ENCODE measurements around the gene TUT1. TPM values are rescaled to one million over a fixed set of nuclear protein-coding genes. Genes with fewer than 3 reads are reported as not detected.
A peak's percentile ranks its signal among the peaks of the same experiment; 100 is the strongest.

TUT1 gene
- total RNA-seq, 2 donors from 2014 or later = 32.8 to 36.8 TPM

DNA sequence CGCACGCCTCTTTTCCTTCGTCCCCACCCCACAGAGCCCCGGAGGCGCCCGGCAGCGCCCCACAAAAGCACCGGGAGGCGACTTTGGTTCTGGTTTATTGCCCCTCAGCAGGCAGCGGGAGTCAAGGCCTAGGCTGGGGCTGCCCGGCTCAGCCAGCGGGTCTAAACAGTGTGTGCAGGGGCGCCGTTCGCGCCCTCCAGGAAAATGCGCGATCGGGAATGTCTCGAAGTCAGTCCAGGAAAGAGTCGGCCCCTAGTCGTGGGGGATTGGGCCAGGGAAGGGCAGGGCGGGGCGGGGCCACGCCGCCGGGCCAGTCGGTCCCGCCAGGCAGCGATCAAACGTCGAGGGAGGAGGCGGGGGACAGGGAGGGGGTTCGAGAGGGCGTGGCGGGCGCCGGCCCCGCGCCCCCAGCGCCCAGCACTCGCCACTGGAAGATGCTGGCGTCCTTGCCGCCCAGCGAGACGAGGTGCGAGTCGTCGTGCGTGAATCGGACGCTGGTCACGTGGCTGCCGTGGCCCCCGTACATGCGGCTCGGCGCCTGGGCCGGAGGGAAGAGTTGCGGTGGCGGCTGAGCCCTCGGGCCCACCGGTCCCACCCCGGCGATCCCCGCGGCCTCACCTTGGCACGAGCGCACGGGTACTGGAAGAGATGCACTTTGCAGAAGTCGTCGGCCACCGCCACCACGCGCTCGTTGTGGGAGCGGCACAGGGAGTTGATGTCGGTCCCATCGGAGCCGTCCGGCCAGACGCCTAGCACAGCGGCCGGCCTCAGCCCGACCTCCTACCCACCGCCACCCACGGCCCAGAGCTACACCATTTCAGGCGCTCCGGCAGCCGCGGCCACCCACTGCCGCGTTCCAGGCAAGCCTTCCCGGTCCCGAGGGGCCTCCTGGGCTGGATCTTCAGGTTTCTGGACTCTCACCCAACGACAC is 11.1 kb upstream of the TUT1 start:
- no peaks in the 10 kb centered on the region for H3K27me3 Mint-ChIP-seq (ENCODE audit: low read depth)
- peak in 1 of 2 donors; percentile 37 for DNase-seq
- ATAC-seq (replicated peaks in 1 of 2) = no peak
- no peaks in the 10 kb centered on the region for H3K9me3 Mint-ChIP-seq
- peak overlapping the region; percentile 73 for H3K27ac Mint-ChIP-seq
- peak overlapping the region; percentile 93 to 98 for H3K4me3 Mint-ChIP-seq
- peaks cover 52% of the 10 kb centered on the region for H3K4me1 Mint-ChIP-seq (ENCODE audit: low read depth)
- H3K36me3 Mint-ChIP-seq (ENCODE audit: insufficient read depth in 2 of 2) = peaks cover 25 to 46% of the 10 kb centered on the region in 2 donors

DNA sequence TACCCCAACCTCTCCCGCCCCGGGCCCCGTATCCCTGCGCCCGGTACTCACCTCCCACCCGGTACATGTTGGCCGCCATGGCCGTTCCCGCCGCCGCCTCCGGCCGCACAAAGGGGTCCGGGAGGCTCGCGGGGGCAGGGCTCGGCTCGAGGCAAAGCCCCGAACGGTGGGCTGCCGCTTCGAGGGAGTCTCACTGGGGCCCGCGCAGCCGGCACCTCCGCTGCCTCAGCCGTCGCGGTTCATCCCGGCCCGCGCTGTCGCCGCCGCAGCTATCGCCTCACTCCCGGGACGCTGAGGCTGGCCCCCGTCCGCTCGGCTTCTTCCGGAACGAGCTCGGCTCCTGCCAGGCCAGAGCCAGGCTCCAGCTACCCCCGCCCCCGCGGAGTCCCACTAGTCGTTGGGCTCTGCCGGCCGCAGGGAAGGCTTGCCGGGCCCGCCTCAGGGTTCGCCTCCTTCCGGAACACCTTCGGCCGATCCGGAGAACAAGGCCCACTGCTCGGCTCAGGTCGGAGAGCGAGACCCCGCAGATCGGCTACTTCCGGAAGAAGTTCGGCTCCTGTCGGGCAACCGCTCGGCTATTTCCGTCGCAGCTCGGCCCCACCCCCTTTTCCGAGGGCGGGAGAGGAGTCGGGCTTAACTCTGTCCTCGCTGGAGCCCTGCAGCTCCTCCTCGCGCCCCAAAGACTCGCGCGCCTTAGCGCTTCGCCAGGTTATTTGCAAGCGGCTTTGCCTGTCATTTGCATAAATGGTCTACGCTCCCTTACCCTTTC is 10.2 kb upstream of the TUT1 start, which contains the start of gene MTA2:
MTA2 (minus strand) TSS at position 494 of the 769 bp plus-strand sequence; CDS start at position 79, 415 bp downstream.
- H3K4me1 Mint-ChIP-seq (ENCODE audit: low read depth) = peaks cover 55% of the 10 kb centered on the region
- H3K4me3 Mint-ChIP-seq = peak within 1 kb of the TSS; percentile 93 to 98
- H3K9me3 Mint-ChIP-seq = no peaks in the 10 kb centered on the region
- H3K27me3 Mint-ChIP-seq (ENCODE audit: low read depth) = no peaks in the 10 kb centered on the region
- peak within 1 kb of the TSS; percentile 98 for H3K27ac Mint-ChIP-seq
- peak; percentile 100 for DNase-seq
- peak; percentile 84 for ATAC-seq (replicated peaks in 1 of 2)
- peaks cover 28 to 48% of the 10 kb centered on the region in 2 donors for H3K36me3 Mint-ChIP-seq (ENCODE audit: insufficient read depth in 2 of 2)

DNA sequence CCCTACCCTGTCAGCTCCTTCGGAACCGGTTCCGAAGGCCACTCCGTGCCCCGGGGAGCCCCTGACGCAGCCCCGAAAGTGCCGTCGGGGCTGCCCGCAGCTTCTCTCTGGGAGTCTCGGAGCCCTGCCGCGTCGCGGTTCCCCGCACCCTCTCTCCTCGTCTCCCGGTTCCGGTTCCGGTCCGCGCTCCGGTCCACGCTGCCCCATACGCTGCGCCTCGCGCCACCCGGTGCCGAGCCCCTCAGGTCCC is 9.7 kb upstream of the TUT1 start:
- ATAC-seq (replicated peaks in 1 of 2) (peak; percentile 25 to 34), DNase-seq (peak; percentile 67 to 68)
- Mint-ChIP-seq H3K4me3 (peak overlapping the region; percentile 93 to 98), H3K36me3 (ENCODE audit: insufficient read depth in 2 of 2) (peaks cover 28 to 48% of the 10 kb centered on the region in 2 donors), H3K27ac (peak overlapping the region; percentile 90), H3K27me3 (ENCODE audit: low read depth) (no peaks in the 10 kb centered on the region), H3K9me3 (no peaks in the 10 kb centered on the region), H3K4me1 (ENCODE audit: low read depth) (peaks cover 55% of the 10 kb centered on the region)

DNA sequence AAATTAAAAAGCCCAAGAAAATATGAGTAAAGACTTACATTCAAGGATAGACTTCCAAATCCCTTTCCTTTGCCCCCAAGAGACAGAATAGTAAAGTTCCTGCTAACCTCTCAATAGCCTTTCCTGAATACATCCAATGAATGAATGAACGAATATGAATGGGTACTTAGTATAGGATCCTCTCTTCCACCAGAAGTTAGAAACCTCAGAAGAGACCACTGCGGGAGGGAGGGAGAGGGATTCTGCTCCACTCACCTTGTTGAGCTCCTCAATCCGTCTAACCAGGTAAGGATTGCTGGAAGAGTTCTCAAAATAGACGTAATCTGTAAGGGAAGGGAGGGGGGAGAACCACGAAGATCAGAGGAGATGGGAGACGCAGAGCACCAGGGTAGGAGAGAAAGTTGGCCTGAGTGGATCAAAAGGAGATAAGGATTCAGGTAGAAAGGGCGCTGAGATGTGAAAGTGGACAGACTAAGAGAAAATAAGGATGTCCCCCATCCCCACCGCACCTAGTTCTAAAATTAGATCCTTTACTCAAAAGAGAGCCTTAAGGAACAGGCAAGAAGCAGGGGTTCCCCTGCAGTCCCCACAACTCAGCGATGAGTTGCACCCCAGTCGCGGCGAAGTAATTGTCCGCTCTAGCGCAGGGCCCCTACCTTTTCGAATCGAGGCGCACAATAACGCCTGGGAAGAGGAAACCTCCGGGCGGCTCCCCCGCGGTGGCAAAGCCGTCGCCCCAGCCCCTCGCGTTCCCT is 9.2 kb upstream of the TUT1 start:
- Mint-ChIP-seq H3K36me3 (ENCODE audit: insufficient read depth in 2 of 2) (peaks cover 28 to 50% of the 10 kb centered on the region in 2 donors), H3K27ac (peak overlapping the region; percentile 98), H3K4me3 (peak overlapping the region; percentile 93 to 98), H3K27me3 (ENCODE audit: low read depth) (no peaks in the 10 kb centered on the region), H3K9me3 (no peaks in the 10 kb centered on the region), H3K4me1 (ENCODE audit: low read depth) (peaks cover 56% of the 10 kb centered on the region)
- DNase-seq (peak; percentile 44 to 50), ATAC-seq (replicated peaks in 1 of 2) (no peak)

- peaks cover 28 to 50% of the 10 kb centered on the region in 2 donors for H3K36me3 Mint-ChIP-seq (ENCODE audit: insufficient read depth in 2 of 2)
Measured at GRCh38 chr11:62599901-62600300, 8.6 kb upstream of the TUT1 start.

GRCh38 chr11:62599069-62599696 is 7.9 kb upstream of the TUT1 start:
- ATAC-seq (replicated peaks in 1 of 2) = peak; percentile 78 to 81
- peak; percentile 96 to 98 for DNase-seq
- Mint-ChIP-seq H3K4me1 (ENCODE audit: low read depth) (peaks cover 61% of the 10 kb centered on the region), H3K9me3 (no peaks in the 10 kb centered on the region), H3K4me3 (peak overlapping the region; percentile 93 to 98), H3K27ac (peak overlapping the region; percentile 98), H3K27me3 (ENCODE audit: low read depth) (no peaks in the 10 kb centered on the region), H3K36me3 (ENCODE audit: insufficient read depth in 2 of 2) (peaks cover 30 to 53% of the 10 kb centered on the region in 2 donors)

More at GRCh38 chr11:62599901-62600300, 8.6 kb upstream of the TUT1 start:
- Mint-ChIP-seq H3K4me3 (peak overlapping the region; percentile 93 to 98), H3K27me3 (ENCODE audit: low read depth) (no peaks in the 10 kb centered on the region), H3K4me1 (ENCODE audit: low read depth) (peaks cover 56% of the 10 kb centered on the region), H3K27ac (peak overlapping the region; percentile 98), H3K9me3 (no peaks in the 10 kb centered on the region)
- no peak for DNase-seq
- ATAC-seq (replicated peaks in 1 of 2) = no peak

DNA sequence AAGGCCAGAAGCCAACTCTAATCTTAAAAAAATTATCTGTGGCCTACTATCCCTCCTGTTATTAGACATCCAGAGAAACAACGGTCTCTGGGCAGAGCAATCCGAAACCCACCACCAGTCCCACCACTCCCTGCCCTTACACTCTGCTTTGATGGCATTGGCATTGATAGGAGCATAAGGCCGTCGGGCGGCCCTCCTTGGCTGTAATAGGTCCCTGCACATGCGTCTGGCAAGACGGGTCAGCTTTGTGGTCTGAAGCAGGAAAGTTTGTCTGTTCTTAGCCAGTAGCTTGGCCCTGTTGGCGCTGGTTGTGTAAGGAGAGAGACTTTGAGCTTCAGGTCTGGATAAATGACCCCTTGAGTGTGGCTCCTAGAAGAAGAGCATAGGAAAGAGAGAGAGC is 3.8 kb upstream of the TUT1 start:
- Mint-ChIP-seq H3K36me3 (ENCODE audit: insufficient read depth in 2 of 2) (peaks cover 26 to 49% of the 10 kb centered on the region in 2 donors), H3K4me3 (no peak overlapping the region), H3K27me3 (ENCODE audit: low read depth) (no peaks in the 10 kb centered on the region), H3K9me3 (no peaks in the 10 kb centered on the region), H3K27ac (peak overlapping the region; percentile 15), H3K4me1 (ENCODE audit: low read depth) (peaks cover 75% of the 10 kb centered on the region)
- DNase-seq (no peak), ATAC-seq (replicated peaks in 1 of 2) (no peak)

DNA sequence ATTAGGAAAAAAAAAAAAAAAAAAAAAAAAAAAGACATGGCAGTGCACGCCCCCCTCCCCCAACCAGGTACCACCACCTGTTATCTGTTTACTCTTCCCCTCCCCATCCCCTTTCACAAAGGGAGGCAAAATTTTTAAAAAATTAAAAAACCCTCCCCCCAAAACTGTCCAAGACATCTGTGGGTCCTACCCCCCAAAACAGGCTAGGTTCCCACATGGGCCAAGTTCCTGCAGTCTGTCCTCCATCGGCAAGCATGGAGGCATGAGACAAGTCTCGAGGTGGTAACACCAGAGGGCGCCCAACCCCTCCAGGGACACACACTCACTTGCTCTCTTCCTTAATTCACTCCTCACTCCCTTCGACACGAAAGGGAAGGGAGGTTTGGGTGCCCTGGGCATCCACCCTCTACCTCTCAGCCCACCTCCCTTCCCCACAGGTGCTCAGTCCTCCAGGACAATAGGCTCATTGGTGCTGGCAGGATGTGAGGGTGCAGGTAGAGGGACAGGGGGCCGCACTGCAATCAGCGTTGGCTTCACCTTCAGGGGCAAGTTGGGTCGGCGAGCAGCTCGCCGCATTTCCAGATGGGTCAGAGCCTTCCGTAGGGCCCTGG is 2.2 kb upstream of the TUT1 start:
- H3K4me1 Mint-ChIP-seq (ENCODE audit: low read depth) = peaks cover 71% of the 10 kb centered on the region

GRCh38 chr11:62592989-62593421 is 1.7 kb upstream of the TUT1 start:
- Mint-ChIP-seq H3K9me3 (no peaks in the 10 kb centered on the region), H3K4me1 (ENCODE audit: low read depth) (peaks cover 65% of the 10 kb centered on the region), H3K27me3 (ENCODE audit: low read depth) (no peaks in the 10 kb centered on the region), H3K27ac (peak overlapping the region; percentile 90), H3K36me3 (ENCODE audit: insufficient read depth in 2 of 2) (peaks cover 11 to 35% of the 10 kb centered on the region in 2 donors), H3K4me3 (peak overlapping the region; percentile 97 to 99)
- no peak for ATAC-seq (replicated peaks in 1 of 2)
- no peak for DNase-seq

More for the DNA sequence above, 2.2 kb upstream of the TUT1 start:
- Mint-ChIP-seq H3K9me3 (no peaks in the 10 kb centered on the region), H3K4me3 (peak overlapping the region; percentile 75 to 83), H3K27ac (peak overlapping the region; percentile 95), H3K27me3 (ENCODE audit: low read depth) (no peaks in the 10 kb centered on the region), H3K36me3 (ENCODE audit: insufficient read depth in 2 of 2) (peaks cover 14 to 40% of the 10 kb centered on the region in 2 donors)
- peak; percentile 78 to 85 for DNase-seq
- peak; percentile 21 to 28 for ATAC-seq (replicated peaks in 1 of 2)

- ATAC-seq (replicated peaks in 1 of 2) (no peak), DNase-seq (no peak)
- Mint-ChIP-seq H3K4me3 (peak overlapping the region; percentile 97 to 99), H3K9me3 (no peaks in the 10 kb centered on the region), H3K36me3 (ENCODE audit: insufficient read depth in 2 of 2) (peaks cover 8 to 30% of the 10 kb centered on the region in 2 donors), H3K4me1 (ENCODE audit: low read depth) (peaks cover 58% of the 10 kb centered on the region), H3K27me3 (ENCODE audit: low read depth) (no peaks in the 10 kb centered on the region), H3K27ac (peak overlapping the region; percentile 92)
Measured at GRCh38 chr11:62592146-62592815, 958 bp upstream of the TUT1 start.

DNA sequence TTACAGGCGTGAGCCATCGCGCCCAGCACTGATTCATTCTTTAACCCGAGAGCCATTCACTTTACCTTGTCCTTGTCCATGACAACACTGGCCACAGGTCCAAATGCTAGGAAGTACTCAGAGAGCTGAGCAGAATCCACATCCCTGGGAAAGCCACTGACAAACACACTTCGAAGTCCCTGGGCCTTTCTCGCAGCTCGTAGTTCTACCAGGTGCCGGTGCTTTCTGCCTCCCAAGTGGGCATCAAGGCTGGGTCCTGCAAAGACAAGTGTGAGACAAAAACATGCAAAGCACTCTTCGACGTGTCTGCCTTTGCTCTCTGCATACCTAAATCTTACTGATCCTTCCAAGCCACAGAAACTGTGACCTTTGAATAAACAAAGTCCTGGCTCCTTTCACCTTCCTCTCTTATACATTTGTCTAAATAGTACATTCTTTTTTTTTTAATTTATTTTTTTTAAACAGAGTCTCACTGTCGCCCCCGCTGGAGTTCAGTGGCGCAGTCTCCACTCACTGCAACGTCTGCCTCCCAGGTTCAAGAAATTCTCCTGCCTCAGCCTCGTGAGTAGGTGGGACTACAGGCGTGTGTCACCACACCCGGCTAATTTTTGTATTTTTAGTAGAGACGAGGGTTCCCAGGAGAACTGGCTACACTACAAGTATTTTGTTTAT is 2.2 kb downstream of the TUT1 start:
- ATAC-seq (replicated peaks in 1 of 2) = no peak
- no peaks in the 10 kb centered on the region for H3K9me3 Mint-ChIP-seq
- H3K4me3 Mint-ChIP-seq = peak overlapping the region; percentile 97 to 99
- H3K36me3 Mint-ChIP-seq (ENCODE audit: insufficient read depth in 2 of 2) = peaks cover 5 to 20% of the 10 kb centered on the region in 2 donors
- no peak overlapping the region for H3K27ac Mint-ChIP-seq
- H3K4me1 Mint-ChIP-seq (ENCODE audit: low read depth) = peaks cover 45% of the 10 kb centered on the region
- no peaks in the 10 kb centered on the region for H3K27me3 Mint-ChIP-seq (ENCODE audit: low read depth)
- DNase-seq = peak in 1 of 2 donors; percentile 37
